Right atrium auricular region (tissue), 2 donors: ENCODE measurements around the gene ST6GALNAC3. TPM values are rescaled to one million over a fixed set of nuclear protein-coding genes. Genes with fewer than 3 reads are reported as not detected.

Source experiments
- DNase-seq: peaks from one replicate; pipeline ENCODE4 v3.0.0-alpha.2; 2019; ENCODE audit warnings: low spot score
- H3K27ac ChIP-seq, 2 donors: fragments of 200-600 bp; sonication (generic); 1 replicate in 1 of 2; 2 replicates in 1 of 2; pipeline ENCODE4 v1.5.1; 2016 to 2019
- H3K27me3 ChIP-seq, 2 donors: fragments of 200-600 bp; sonication (generic); one replicate each; pipeline versions ENCODE4 v1.5.1 to v1.6.0; 2017 to 2019
- H3K36me3 ChIP-seq: fragments of 200-600 bp; sonication (generic); one replicate; pipeline ENCODE4 v1.5.1; 2016
- H3K4me1 ChIP-seq, 2 donors: fragments of 200-600 bp; sonication (generic); one replicate each; pipeline versions ENCODE4 v1.5.1 to v1.6.0; 2017 to 2019
- H3K4me3 ChIP-seq, 2 donors: fragments of 200-600 bp; sonication (generic); 1 replicate in 1 of 2; 2 replicates in 1 of 2; pipeline ENCODE4 v1.5.1; 2017 to 2019; ENCODE audit warnings: mild to moderate bottlenecking in 1 of 2, moderate library complexity in 1 of 2
- H3K9me3 ChIP-seq, 2 donors: fragments of 200-600 bp; sonication (generic); one replicate each; pipeline ENCODE4 v1.5.1; 2019
- CTCF ChIP-seq, 2 donors: fragments of 200-600 bp; sonication (generic); IDR thresholded peaks; one replicate each; pipeline ENCODE4 v1.5.1; 2019; ENCODE audit warnings: antibody characterized with exemption in 2 of 2
- total RNA-seq, 2 donors: library from RNA; depleted of rRNA; stranded (reverse); fragments of >200 nt; gene quantifications; one replicate each; pipeline ENCODE4 v1.1.0, GENCODE V29; 2016

Gene ST6GALNAC3
- total RNA-seq, 2 donors from 2014 or later = 6.8 to 9.3 TPM

DNA sequence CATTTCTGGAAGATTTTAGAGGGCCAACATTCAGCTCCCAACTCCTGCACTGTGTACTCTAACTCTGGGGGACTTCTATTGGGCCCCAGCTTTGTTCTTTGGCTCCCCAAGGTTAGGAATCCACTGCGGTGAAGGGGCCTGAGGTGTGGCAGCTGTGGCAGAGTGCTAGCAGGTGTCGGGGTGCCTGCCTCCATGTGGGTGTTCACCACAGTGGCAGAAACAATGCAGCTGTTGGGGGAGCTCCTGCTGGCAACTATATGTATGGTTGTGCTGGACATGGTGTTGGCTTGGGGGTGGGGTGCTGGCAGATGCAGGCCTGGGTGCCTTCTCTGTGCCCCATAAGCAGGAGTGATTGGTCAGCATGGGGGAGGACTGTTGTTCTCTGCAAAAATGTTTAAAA, 95.5 kb downstream of the ST6GALNAC3 start:
- H3K27me3 ChIP-seq = no peaks in the 10 kb centered on the region
- DNase-seq = no peak
- no peaks in the 10 kb centered on the region for H3K4me1 ChIP-seq
- TF ChIP-seq CTCF (IDR thresholded peaks at IDR 0.05) = no peak
- H3K27ac ChIP-seq = no peak overlapping the region
- peaks cover 0 to 13% of the 10 kb centered on the region in 2 donors for H3K9me3 ChIP-seq
- no peaks in the 10 kb centered on the region for H3K36me3 ChIP-seq
- no peak overlapping the region for H3K4me3 ChIP-seq

DNA sequence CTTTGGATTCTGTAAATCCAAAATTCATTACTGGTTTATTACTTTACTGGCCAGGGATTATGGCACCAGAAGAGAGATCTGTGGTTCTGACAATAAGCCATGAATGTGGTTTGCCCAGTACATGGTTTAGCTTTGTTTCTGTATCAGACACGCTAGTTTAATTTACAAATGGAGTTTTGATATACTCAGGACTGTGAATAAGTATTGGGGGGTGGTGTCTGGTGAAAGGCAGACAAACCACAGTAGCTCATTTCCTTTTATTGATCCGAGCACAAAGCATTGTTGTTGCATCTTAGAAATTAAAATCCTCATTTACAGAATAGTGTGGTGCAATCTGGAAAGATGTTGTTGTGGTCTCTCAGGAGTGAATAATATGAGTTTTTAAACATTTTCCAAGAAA, 96.0 kb downstream of the ST6GALNAC3 start:
- no peak for TF ChIP-seq CTCF (IDR thresholded peaks at IDR 0.05)
- H3K9me3 ChIP-seq = peaks cover 0 to 13% of the 10 kb centered on the region in 2 donors
- H3K4me1 ChIP-seq = no peaks in the 10 kb centered on the region
- H3K36me3 ChIP-seq = no peaks in the 10 kb centered on the region
- H3K4me3 ChIP-seq = no peak overlapping the region
- no peaks in the 10 kb centered on the region for H3K27me3 ChIP-seq
- DNase-seq = no peak
- no peak overlapping the region for H3K27ac ChIP-seq

- H3K27ac ChIP-seq = no peak overlapping the region
- H3K4me3 ChIP-seq = no peak overlapping the region
- TF ChIP-seq CTCF (IDR thresholded peaks at IDR 0.05) = no peak
- no peak for DNase-seq
- no peaks in the 10 kb centered on the region for H3K4me1 ChIP-seq
- no peaks in the 10 kb centered on the region for H3K36me3 ChIP-seq
- H3K27me3 ChIP-seq = no peaks in the 10 kb centered on the region
- H3K9me3 ChIP-seq = no peaks in the 10 kb centered on the region
Observed at GRCh38 chr1:76176000-76176399, 101.5 kb downstream of the ST6GALNAC3 start.

DNA sequence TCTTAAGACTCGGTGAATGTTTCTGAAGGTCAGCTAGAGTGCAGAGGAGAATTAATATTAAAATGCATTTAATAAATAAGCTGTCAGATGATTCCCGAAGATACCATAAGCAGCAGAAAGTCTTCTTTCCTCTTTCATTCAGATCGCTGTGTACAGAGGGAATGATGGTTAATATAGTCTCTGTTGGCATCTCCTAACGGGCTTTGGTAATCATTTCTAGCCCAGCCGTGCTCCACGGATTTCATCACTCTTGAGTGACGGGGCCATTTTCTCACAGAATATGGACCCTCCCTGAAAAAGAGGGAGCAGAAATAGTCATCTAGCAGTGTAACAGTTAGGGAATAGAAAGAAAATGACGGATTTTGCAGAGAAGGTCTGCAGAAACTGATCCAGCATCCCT, 103.1 kb downstream of the ST6GALNAC3 start:
- no peak overlapping the region for H3K4me3 ChIP-seq
- H3K9me3 ChIP-seq = no peaks in the 10 kb centered on the region
- DNase-seq = no peak
- no peak overlapping the region for H3K27ac ChIP-seq
- H3K4me1 ChIP-seq = no peaks in the 10 kb centered on the region
- H3K36me3 ChIP-seq = no peaks in the 10 kb centered on the region
- TF ChIP-seq CTCF (IDR thresholded peaks at IDR 0.05) = no peak
- no peaks in the 10 kb centered on the region for H3K27me3 ChIP-seq

DNA sequence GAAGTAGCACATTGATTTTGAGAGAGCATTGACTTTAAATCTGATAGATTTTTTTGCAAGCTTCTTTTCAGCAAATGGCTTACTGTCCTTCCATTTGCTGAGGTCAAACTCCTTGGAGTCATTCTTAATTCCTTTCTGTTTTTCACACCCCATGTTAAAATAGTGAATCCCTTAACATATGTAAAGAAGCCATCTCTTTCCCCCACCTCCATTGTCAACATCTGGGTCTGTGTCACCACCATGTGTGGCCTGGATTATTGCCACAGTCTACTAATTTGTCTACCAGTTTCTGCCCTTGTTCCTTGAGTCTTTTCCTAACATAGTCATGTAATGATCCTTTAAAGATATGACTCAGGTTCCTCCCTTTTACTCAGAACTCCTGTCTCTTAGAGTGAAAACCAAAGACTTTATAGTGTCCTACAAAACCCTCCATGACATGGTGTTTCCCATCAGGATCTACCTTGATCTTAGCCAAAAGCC, 104.7 kb downstream of the ST6GALNAC3 start:
- Histone ChIP-seq H3K27ac (no peak overlapping the region), H3K36me3 (no peaks in the 10 kb centered on the region), H3K4me1 (no peaks in the 10 kb centered on the region), H3K4me3 (no peak overlapping the region), H3K27me3 (no peaks in the 10 kb centered on the region), H3K9me3 (no peaks in the 10 kb centered on the region)
- no peak for DNase-seq
- no peak for TF ChIP-seq CTCF (IDR thresholded peaks at IDR 0.05)

- no peaks in the 10 kb centered on the region for H3K36me3 ChIP-seq
- no peak overlapping the region for H3K4me3 ChIP-seq
- H3K27ac ChIP-seq = no peak overlapping the region
- H3K4me1 ChIP-seq = no peaks in the 10 kb centered on the region
- H3K9me3 ChIP-seq = no peaks in the 10 kb centered on the region
- no peak for DNase-seq
- no peak for TF ChIP-seq CTCF (IDR thresholded peaks at IDR 0.05)
- H3K27me3 ChIP-seq = no peaks in the 10 kb centered on the region
Observed at GRCh38 chr1:76185207-76185606, 110.7 kb downstream of the ST6GALNAC3 start.
